HG02884 (cell line): ENCODE results near the gene NANOS2.

Source experiments
- ATAC-seq: cut with Tn5 transposase; IDR thresholded peaks from one replicate; pipeline ENCODE4 v1.9.1; 2021; ENCODE audit warnings: mild to moderate bottlenecking, moderate library complexity; ENCODE audit not compliant: unreplicated experiment

The NANOS2 gene

DNA sequence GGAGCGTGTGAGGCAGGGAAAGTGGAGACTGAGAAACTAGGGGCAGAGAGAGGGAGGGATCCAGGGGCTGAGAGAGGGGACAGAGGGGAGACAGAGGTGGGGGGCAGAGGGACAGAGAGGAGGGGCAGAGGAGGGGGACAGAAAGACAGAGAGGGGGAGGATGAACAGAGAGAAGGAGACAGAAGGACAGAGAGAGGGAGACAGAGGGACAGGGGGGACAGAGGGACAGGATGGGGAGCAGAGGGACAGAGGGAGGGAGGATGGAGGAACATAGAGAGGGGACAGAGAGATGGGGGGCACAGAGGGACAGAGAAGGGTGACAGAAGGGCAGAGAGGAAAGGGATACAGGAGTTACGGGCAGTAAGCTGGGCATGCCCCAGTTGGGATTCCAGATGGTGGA, 14.7 kb upstream of the NANOS2 start:
- no peak for ATAC-seq

DNA sequence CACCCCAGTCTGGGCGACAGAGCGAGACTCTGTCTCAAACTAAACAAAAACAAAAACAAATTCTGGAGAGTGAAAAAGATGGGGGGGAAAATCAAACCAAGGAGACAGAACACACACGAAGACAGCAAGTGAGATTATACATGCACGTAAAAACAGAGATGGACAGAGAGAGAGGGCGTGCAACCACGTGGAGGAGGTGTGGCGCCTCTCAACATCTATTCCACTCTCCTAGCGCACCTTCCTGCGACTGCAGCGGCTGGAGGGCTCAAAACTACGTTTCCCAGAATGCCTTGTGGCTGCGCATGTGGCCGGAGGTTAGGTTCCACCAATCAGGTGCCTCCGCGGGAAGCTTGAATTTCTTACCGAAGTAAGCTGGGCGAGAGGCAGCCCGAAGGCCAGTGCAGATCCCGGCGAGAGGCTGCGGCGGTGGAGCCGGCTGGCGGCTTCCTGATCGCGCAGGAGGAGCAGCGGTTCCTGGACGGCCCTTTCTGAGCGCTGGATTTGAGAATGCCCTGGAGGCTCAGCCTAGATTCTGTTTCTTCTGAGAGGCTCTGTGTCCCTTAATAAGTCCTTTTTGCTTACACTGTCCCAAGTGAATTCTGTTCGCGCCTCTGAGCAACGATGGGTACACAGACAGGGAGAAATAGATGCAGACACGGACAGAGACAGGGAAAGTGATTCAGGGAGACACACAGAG, 13.1 kb upstream of the NANOS2 start:
- no peak for ATAC-seq

DNA sequence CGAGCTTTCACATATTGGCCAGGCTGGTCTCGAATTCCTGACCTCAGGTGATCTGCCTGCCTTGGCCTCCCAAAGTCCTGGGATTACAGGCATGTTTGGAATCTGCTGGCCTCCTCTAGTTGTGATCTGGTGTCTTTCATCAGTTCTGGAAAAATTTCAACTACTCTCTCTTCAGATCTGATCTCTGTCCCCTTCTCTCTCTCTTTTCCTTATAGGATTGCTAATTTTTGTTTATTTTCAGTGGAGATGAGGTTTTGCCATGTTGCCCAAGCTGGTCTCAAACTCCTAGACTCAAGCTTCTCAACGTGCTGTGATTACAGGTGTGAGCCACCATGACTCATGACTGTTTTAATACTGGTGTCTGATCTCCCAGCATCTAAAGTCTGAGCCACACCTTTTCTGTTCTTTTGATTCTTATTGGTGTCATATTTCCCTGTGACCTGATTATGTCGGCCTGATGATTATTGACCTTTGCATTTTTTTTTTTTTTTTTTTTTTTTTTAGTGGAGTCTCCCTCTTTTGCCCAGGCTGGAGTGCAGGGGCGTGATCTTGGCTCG, 10.4 kb upstream of the NANOS2 start:
- no peak for ATAC-seq

DNA sequence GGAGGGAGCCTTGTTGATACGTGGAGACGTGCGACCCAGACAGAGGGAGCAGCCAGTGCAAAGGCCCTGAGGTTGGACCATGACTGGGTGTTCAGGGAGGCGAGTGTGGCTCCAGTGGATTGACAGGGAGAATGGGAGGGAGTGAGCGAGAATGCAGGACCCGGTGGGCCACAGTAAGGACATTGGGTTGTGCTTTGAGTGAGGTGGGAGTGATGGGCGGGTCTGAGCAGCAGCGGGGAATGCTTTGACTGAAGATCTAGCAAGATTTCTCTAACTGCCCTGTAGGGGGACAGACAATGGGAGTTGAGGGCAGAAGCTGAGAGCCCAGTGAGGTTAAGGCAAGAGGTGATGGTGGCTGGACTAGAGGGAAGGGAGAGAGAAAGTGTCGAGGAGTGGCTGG, 7.7 kb upstream of the NANOS2 start:
- ATAC-seq: no peak

DNA sequence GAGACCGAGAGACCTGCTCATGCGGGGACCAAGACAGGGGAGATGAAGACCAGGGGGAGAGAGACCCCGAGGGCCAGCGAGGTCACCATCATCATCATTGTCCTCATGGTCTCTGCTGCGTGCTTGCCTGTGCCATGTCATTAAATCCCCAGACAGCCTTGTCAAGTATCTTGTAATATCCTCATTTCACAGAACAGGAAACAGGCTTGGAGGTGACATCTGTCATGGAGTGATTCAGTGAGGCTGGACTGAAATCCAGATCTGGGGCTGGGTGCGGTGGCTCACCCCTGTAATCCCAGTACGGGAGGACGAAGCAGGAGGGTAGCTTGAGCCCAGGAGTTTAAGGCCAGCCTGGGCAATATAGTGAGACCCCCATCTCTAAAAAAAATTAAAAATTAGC, 5.9 kb upstream of the NANOS2 start:
- no peak for ATAC-seq

DNA sequence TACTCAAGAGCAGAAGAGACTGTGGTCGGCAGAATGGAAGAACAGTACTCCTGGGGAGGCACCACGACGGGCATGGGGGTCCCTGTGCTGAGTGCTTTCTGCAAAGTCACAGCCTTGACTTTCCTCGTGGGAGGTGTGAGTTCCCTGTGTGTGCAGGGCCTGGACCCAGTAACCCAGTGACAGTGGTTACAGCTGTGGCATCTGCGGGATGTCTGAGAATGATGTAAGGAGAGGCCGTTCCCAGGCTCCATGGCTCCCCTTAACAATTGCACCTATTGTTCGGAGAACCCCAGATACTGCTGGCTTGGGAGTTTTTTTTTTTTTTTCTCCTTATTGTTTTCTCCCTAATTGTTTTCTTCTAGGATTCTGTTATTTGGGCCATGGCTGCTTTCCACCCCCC, 5.1 kb upstream of the NANOS2 start:
- no peak for ATAC-seq

DNA sequence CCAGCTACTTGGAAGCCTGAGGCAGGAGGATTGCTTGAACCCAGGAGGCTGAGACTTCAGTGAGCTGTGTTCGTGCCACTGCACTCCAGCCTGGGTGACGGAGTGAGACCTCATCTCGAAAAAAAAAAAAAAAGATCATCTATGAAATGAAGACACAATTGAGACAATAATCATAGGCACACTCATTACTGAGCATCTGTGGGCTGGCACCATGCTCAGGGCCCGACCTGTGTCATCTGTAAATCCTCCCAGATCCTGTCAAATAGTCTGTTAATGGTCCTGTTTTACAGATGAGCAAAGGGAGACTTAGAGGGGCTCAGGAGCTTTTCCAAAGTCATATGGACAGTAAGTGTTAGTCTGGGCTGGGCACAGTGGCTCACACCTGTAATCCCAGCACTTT, 4.1 kb upstream of the NANOS2 start:
- no peak for ATAC-seq

DNA sequence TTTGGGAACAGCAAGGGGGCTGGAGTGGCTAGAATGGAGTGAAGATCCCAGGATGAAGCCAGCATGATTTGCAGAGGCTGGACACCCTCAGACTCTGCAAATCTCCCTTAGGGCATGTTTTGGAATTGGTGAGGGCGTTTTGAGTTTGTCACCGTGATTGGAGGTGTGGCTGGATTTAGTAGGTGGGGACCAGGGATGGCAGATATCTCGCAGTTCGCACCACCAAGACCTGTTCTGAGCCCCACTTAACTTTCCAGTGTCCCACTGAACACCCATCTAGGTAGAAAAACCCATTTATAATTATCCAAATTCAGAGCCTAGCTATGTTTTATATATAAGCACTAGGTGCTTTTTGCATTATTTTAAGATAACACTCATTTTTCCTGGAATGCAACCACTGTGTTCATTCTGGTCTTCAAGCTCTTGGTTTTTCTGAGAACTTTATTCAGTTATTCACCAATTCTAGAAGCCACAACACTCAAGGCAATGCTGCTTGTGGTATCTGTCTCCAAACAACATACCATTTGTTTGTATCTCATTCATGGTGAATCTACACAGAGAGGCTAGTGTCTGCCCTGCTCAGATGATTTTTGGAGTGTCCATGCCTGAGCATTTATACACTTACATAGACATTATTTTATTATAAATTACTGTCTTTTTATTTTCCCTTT, 3.0 kb upstream of the NANOS2 start:
- ATAC-seq: no peak

DNA sequence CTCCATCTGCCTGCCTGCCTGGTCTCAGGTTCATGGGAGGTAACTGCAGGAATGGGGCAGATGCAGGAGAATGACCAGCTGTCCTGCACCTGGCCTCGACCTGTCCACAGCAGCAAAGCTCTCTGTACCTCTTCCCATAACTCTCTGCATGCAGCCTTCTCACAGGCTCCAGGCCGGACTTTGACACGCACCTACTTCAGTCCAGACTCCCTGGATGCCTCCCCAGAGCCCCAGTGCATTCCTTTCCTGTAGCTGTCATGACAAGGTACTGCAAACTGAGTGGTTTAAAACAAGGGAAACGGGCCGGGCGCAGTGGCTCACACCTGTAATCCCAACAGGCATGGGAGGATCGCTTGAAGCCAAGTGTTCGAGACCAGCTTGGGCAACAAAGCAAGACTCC, 3.3 kb downstream of the NANOS2 start:
- ATAC-seq: no peak

DNA sequence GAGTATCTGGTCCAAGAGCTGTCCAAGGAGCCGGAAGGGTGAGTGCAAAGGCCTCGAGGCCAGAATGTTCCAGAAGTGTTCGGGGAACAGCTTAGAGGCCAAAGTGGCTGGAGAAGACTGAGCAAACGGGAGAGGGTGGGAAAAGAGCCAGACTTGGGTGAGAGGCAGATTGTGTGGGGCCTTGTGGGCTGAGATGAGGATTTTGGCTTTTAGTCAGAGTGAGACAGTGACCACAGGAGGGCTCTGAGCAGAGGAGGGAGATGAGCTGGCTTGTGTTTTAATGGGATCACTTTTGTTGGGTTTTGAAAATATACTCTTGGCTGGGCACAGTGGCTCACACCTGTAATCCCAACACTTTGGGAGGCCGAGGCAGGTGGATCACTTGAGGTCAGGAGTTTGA, 5.6 kb downstream of the NANOS2 start:
- no peak for ATAC-seq

DNA sequence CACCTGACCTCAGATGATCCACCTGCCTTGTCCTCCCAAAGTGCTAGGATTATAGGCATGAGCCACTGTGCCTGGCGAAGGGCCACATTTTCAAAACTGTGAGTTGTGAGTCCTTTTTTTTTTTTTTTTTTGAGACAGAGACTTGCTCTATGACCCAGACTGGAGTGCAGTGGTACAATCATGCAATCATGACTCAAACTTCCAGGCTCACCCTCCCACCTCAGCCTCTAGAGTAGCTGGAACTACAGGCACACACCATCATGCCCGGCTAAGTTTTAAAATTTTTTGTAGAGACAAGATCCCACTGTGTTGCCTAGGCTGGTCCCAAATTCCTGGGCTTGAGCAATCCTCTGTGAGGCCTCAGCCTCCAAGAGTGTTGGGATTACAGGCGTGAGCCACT, 8.4 kb downstream of the NANOS2 start:
- ATAC-seq: no peak

DNA sequence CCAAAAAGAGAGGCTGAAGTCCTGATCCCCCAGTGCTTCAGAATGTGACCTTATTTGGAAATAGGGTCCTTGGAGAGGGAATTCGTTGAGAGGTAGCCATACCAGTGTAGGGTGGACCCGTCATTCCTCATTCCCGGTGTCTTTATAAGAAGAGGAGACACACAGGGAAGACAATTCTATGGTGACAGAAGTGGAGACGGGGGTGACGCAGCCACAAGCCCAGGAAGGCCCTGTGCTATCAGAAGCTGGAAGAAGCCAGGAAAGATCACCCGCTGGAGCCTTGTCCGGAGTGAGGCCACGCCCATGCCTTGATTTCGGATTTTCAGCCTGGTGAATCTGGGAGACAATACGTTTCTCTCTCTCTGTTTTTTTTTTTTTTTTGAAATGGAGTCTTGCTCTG, 9.6 kb downstream of the NANOS2 start:
- no peak for ATAC-seq

DNA sequence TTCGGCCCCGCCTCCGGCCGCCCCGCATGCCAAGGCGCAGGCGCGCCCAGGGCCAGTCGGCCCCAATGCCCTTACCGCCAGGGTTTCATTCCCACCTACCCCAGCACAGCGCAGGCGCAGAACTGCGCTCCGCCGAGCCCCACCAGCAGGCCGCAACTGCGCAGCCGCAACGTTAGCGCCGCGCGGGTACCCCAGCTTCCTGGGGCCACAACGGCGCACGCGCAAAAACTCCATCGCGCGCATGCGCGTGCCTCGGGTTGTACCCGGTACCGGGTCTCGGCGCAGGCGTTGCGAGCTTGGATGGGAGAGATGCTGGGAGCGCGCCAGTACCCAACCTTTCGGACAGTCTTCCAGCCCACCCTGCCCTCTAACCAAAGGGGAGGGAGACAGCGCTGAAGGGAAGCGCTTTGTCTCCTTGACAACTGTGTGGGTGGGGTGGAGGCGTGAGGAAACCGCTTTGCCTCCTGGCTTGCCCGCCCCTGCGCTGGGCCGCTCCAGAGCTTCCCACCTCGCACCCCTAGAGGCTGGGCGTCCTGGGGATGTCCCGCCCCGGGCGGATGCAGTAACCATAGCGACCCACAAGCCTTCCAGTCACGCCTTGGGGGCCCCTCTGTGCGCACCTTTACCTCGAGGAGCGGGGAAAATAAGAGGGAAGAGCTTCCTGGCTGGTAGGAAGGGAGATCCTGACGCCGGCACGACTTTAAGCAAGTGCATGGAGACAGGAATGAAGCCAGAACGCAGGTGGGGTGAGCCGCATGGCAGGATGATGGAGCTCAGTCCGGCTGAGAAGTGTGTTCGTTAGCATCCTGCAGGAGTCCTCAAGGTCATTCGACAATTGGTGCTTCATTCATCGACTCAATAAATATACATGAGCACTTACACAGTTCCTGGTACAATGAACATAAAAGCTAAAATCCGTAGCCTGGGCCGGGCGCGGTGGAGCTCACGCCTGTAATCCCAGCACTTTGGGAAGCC, 11.6 kb downstream of the NANOS2 start:
- ATAC-seq: peak; percentile 83

DNA sequence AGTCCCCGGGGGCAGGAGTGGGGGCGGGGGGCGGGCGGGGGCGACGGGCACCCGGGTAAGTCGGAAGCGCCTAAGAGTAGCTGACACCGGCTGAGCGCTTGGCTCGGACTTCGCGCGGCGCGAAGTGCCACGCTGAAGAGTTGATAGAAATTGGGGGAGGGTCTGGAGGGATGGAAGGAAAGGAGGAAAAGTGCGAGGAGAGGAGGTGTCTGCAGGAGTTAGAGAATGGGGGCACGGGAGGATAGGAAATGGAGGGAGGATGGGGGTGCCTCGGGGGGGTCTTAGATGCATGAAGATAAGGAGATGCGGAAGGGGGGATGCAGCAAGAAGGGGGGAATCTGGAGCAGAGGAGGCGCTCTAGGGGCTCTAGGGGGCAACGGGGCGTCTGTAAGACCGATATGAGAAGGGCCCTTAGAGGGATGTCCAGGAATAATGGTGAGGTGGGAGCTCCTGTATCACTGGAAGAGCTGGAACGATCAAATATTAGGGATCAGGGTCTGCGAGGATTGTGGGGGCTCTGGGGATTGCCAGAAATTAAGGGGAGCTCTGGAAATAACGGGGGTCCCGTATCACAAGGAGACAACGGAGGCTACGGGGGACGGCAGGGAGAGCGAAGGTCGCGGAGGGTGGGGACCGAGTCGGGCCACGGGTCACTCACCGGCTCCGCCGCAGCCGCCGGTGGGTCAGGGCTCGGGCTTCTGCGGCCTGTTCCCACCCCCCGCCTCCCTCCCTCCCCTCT, 12.5 kb downstream of the NANOS2 start, which contains the start of gene MYPOP:
Gene MYPOP (minus strand): TSS at position 702 of the 739 bp plus-strand sequence. CDS start 840 bp downstream, outside the sequence.
- ATAC-seq: no peak

DNA sequence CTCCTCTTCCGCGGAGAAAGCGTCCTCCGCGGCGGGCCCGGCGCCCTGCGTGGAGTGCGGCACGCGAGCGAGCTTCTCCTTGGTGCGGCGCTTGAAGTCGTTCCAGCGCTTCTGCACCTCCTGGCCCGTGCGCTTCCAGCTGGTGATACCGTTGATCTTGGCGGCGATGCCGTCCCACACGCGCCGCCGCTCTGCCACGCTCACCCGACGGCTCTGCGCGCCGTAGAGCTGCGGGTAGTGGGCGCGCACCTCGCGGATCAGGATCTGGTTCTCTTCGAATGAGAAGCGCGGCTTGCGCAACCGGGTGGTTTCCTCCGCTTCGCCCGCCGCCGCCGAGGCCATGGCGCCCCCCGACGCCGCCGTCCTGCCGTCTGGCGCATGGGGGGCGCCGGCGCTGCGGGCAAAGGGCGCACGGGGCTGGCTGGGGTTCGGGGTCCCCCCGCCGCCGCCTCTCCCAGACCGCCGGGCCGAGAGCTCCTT, 13.1 kb downstream of the NANOS2 start:
- ATAC-seq: no peak

DNA sequence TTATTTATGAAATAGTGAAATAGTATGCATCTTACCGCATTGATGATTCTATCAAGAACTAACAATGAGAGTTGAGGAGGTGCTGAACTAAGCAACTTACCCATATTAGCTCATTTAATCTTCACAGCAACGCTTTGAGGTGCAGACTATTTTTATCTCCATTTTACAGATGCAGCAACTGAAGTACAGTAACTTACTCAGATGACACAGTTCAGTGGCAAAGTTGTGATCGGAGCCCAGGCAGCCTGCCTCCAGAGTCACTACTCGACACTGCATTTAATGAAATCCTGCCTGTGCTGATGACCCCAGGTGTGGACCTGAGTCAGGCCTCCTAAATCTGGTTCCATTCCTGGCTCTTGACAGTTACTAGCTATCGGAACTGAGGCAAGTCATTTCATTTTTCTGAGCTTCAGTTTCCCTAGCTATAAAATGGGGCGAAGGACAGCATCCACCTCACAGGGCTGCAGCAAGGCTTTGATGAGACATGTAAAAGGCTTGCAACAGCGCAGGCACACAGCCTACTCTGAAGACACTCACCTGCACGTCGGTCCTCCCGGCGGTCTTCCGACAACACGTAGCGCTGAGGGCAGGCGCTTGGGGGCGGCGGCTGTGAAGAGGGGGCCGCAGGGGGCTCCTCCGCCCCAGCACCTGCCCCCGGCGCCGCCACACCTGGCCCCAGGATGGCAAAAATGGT, 13.7 kb downstream of the NANOS2 start:
- no peak for ATAC-seq

DNA sequence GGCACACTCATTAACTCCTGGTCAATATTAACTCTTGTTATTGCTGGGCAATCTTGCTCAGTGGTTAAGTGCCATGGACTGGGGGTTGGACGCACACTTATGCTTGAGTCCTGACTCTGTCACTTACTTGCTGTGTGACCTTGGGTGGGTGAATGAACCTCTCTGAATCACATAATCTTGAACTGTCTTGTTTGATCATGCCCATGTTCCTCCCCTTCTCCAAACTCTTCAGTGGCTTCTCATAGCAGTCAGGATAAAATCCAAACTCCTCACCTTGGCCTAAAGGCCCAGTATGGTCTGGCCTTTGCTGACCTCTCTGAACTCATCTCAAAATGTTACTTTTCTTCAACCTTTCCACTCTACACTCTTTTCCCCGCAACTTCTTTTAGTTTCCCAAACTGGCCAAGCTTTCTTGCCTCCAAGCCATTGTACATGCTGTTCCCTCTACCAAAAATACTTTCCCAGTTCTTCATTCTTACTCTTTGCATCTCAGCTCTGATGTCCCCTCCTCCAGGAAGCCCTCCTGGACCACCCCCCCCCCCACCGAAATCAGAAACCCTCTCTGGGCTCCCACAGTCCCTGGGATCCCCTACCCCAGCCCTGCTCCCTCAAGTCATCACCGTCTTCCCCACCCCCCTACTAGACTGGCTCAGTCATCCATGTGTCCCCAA, 14.5 kb downstream of the NANOS2 start:
- ATAC-seq: no peak

DNA sequence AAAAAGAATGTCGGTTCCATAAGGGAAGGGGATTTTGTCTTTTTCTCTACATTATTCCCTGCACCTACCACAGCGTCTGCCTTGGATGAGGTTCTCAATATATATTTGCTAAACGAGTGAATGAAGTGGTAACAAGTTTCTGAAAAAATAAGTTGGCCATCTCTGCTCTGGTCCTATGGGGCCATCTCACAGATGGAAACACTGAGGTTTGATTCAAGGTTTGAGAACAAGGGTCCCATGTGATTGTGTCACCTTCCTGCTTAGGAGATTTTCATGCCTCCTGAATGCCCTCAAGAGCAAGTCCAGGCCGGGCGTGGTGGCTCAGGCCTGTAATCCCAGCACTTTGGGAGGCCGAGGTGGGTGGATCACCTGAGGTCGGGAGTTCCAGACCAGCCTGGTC, 15.3 kb downstream of the NANOS2 start:
- no peak for ATAC-seq

DNA sequence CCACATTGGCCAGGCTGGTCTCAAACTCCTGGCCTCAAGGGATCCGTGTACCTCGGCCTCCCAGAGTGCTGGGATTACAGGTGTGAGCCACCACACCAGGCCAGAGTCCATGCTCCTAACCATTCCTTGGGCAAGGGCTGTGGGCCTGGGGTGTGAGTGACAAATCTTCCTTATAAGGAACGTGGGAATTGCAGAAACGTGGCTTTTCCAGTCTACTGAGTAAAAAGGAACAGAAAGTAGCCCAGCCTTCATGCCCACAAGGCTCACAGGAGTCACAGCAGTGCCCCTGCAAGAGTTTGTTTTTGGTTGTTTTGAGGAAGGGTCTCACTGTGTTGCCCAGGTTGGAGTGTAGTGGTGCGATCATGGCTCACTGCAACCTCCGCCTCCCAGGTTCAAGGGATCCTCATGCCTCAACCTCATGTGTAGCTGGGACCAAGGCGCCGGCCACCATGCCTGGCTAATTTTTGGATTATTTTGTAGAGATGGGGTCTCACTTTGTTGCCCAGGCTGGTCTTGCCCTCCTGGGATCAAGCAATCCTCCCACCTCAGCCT, 17.2 kb downstream of the NANOS2 start:
- no peak for ATAC-seq
